ENCODE results near the gene TAS2R39. TPM values are rescaled to one million over a fixed set of nuclear protein-coding genes. Genes with fewer than 3 reads are reported as not detected.
"Not testable (repeated sequence)": the region's sequence is repeated elsewhere in the genome, so short reads cannot be mapped to it uniquely, and the experiment has no call there.

The TAS2R39 gene
- total RNA-seq, 4 donors from 2014 or later = not detected

- no peak overlapping the region for H3K4me3 ChIP-seq (ENCODE audit: low read depth, poor library complexity, severe bottlenecking)
- intact Hi-C loops (cut with DNase I; ENCODE audit: low total_unique reads) = loop anchor here (5.0 kb wide), 1 partner anchor 203 kb away; no protein-coding TSS in a partner anchor
- TF ChIP-seq POLR2A (IDR thresholded peaks at IDR 0.05) (no peak), CTCF (IDR thresholded peaks at IDR 0.05) (no peak)
- DNase-seq (ENCODE audit: low spot score in 2 of 2) = no peak
- 32% methylated on average over 4 of the region's 4 CpGs for WGBS, 2 donors
Measured at GRCh38 chr7:143210541-143210940, 27.3 kb downstream of the TAS2R39 start.

GRCh38 chr7:143213478-143213877 lies 30.3 kb downstream of the TAS2R39 start:
- 94 to 98% methylated on average over 4 of the region's 4 CpGs for WGBS, 2 donors
- intact Hi-C loops (cut with DNase I; ENCODE audit: low total_unique reads) = loop anchor here (5.0 kb wide), 1 partner anchor 206 kb away; no protein-coding TSS in a partner anchor
- not testable (repeated sequence) for H3K4me3 ChIP-seq (ENCODE audit: low read depth, poor library complexity, severe bottlenecking); DNase-seq (ENCODE audit: low spot score in 2 of 2)

- 18 to 19% methylated on average over 8 of the region's 8 CpGs for WGBS, 2 donors
- intact Hi-C loops (cut with DNase I; ENCODE audit: low total_unique reads) = loop anchor here (5.0 kb wide), 1 partner anchor 208 kb away; no protein-coding TSS in a partner anchor
- no peak overlapping the region for H3K4me3 ChIP-seq (ENCODE audit: low read depth, poor library complexity, severe bottlenecking)
- DNase-seq (ENCODE audit: low spot score in 2 of 2) = peak in 1 of 2 donors; percentile 55
- peak in 2 of 3 donors; percentile 65 to 97 for TF ChIP-seq CTCF (IDR thresholded peaks at IDR 0.05)
- TF ChIP-seq POLR2A (IDR thresholded peaks at IDR 0.05) = no peak
Measured at GRCh38 chr7:143214789-143215679, 31.8 kb downstream of the TAS2R39 start.

- H3K4me3 ChIP-seq (ENCODE audit: low read depth, poor library complexity, severe bottlenecking) = no peak overlapping the region
- intact Hi-C loops (cut with DNase I; ENCODE audit: low total_unique reads) = no loop called here
- WGBS, 2 donors = 81 to 86% methylated on average over 6 of the region's 6 CpGs
- no peak for DNase-seq (ENCODE audit: low spot score in 2 of 2)
- TF ChIP-seq POLR2A (IDR thresholded peaks at IDR 0.05) = no peak
- no peak for TF ChIP-seq CTCF (IDR thresholded peaks at IDR 0.05)
Measured at GRCh38 chr7:143216151-143216550, 32.9 kb downstream of the TAS2R39 start.

GRCh38 chr7:143216686-143217085 lies 33.5 kb downstream of the TAS2R39 start:
- WGBS, 2 donors = 88 to 90% methylated on average over 2 of the region's 2 CpGs
- no peak overlapping the region for H3K4me3 ChIP-seq (ENCODE audit: low read depth, poor library complexity, severe bottlenecking)
- TF ChIP-seq CTCF (IDR thresholded peaks at IDR 0.05) (no peak), POLR2A (IDR thresholded peaks at IDR 0.05) (no peak)
- DNase-seq (ENCODE audit: low spot score in 2 of 2) = no peak
- intact Hi-C loops (cut with DNase I; ENCODE audit: low total_unique reads) = no loop called here

GRCh38 chr7:143217806-143218205 lies 34.6 kb downstream of the TAS2R39 start:
- intact Hi-C loops (cut with DNase I; ENCODE audit: low total_unique reads) = no loop called here
- no peak for TF ChIP-seq CTCF (IDR thresholded peaks at IDR 0.05)
- TF ChIP-seq POLR2A (IDR thresholded peaks at IDR 0.05) = no peak
- no peak overlapping the region for H3K4me3 ChIP-seq (ENCODE audit: low read depth, poor library complexity, severe bottlenecking)
- no peak for DNase-seq (ENCODE audit: low spot score in 2 of 2)
- WGBS, 2 donors = 75 to 82% methylated on average over 2 of the region's 2 CpGs

All from lower leg skin (tissue), 4 donors.